ENCODE results near the gene LDAH. TPM values are rescaled to one million over a fixed set of nuclear protein-coding genes. Genes with fewer than 3 reads are reported as not detected.

LDAH gene
- total and polyA plus RNA-seq, 2 experiments from 2014 or later: 12.1 to 37.5 TPM

DNA sequence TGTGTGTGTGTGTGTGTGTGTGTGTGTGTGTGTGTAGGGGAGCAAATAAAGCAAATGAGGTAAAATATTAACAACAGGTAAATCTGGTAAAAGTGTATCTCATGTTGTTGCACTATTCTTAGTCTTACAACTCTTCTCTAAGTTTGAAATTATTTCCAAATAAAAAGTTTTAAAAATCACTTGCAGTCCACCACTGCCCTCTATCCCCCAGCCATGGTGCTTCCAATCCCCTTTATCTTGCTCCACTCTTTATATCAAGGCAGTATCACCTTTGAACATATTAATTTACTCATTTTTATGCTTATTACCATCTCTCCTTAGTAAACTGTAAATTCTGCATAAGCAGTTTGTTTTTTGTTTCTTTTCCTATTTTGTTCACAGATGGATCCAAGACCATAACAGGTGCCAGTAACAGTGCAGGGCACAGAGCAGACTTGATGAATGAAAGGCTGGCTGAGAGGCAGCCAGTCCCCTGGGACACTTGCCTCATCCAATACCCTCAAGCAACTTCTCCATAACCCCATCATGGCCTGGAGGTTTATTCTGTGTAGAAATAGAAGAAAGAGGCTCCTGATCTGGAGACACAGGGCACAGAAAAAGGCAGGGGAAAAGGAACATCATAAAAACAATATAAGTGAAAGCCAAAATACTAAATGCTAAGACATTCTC lies 67.6 kb downstream of the LDAH start:
- Mint-ChIP-seq H3K9me3 (no peaks in the 10 kb centered on the region; the same call in 1 of the 3 replicates), H3K36me3 (ENCODE audit: low read depth) (peaks cover 17% of the 10 kb centered on the region), H3K27ac (no peak overlapping the region), H3K27me3 (ENCODE audit: insufficient read depth, low read depth, poor library complexity) (peaks cover 2% of the 10 kb centered on the region), H3K4me1 (no peaks in the 10 kb centered on the region), H3K4me3 (no peak overlapping the region)
- Histone ChIP-seq H2AFZ (no peak overlapping the region), H3K27ac (ENCODE audit: low read depth) (no peak overlapping the region), H3K9me2 (ENCODE audit: insufficient read depth) (0 out of 2 replicates have a peak, but pooled peaks cover 3% of the 10 kb centered on the region), H3K27me3 (ENCODE audit: insufficient read depth) (no peaks in the 10 kb centered on the region), H3K79me2 (replicated peaks; ENCODE audit: insufficient read depth) (no peaks in the 10 kb centered on the region), H3K36me3 (ENCODE audit: insufficient read depth) (no peaks in the 10 kb centered on the region), H3K4me3 (no peak overlapping the region), H4K20me1 (replicated peaks; ENCODE audit: insufficient read depth) (0 out of 2 replicates have a peak, but pooled peaks cover 5% of the 10 kb centered on the region), H3K4me2 (no peak overlapping the region), H3K4me1 (ENCODE audit: insufficient read depth) (no peaks in the 10 kb centered on the region), H3F3A (replicated peaks; ENCODE audit: low read depth) (no peaks in the 10 kb centered on the region)
- no peak for DNase-seq (ENCODE audit: low spot score)
- no peak for TF ChIP-seq EZH2 (IDR thresholded peaks at IDR 0.05; ENCODE audit: low read depth, unreplicated experiment)
- TF ChIP-seq, protein P1, sequence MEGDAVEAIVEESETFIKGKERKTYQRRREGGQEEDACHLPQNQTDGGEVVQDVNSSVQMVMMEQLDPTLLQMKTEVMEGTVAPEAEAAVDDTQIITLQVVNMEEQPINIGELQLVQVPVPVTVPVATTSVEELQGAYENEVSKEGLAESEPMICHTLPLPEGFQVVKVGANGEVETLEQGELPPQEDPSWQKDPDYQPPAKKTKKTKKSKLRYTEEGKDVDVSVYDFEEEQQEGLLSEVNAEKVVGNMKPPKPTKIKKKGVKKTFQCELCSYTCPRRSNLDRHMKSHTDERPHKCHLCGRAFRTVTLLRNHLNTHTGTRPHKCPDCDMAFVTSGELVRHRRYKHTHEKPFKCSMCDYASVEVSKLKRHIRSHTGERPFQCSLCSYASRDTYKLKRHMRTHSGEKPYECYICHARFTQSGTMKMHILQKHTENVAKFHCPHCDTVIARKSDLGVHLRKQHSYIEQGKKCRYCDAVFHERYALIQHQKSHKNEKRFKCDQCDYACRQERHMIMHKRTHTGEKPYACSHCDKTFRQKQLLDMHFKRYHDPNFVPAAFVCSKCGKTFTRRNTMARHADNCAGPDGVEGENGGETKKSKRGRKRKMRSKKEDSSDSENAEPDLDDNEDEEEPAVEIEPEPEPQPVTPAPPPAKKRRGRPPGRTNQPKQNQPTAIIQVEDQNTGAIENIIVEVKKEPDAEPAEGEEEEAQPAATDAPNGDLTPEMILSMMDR (conservative IDR thresholded peaks at IDR 0.05; ENCODE audit: low read depth in 2 of 2): peak; percentile 20 to 29; a peak in 2 of 4 replicates
- no peak for ATAC-seq

DNA sequence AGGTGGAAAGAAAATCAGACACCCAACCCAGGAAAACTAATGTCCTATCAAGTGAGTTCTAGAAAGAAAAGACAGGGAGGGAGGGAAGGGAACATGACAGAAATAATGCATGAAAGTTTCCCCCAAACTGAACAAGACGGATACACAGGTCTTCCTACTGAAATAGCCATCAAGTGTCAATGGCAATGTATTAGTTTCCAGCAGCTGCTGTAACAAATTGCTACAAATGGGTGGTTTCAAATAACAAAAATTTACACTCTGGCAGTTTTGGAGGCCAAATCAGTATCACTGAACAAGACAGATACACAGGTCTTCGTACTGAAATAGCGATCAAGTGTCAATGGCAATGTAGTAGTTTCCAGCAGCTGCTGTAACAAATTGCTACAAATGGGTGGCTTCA lies 70.6 kb downstream of the LDAH start:
- H3K4me1 Mint-ChIP-seq: no peaks in the 10 kb centered on the region
- no peaks in the 10 kb centered on the region for H3F3A ChIP-seq (replicated peaks; ENCODE audit: low read depth)
- no peaks in the 10 kb centered on the region for H4K20me1 ChIP-seq (replicated peaks; ENCODE audit: insufficient read depth)
- no peak overlapping the region for H3K4me2 ChIP-seq
- no peak overlapping the region for H3K27ac Mint-ChIP-seq
- no peaks in the 10 kb centered on the region; the same call in 2 of the 3 replicates for H3K9me3 Mint-ChIP-seq
- H3K36me3 Mint-ChIP-seq (ENCODE audit: low read depth): peaks cover 8% of the 10 kb centered on the region; the same call in 2 of the 3 replicates
- H3K4me3 Mint-ChIP-seq: no peak overlapping the region
- no peak overlapping the region for H2AFZ ChIP-seq
- H3K79me2 ChIP-seq (replicated peaks; ENCODE audit: insufficient read depth): no peaks in the 10 kb centered on the region
- no peaks in the 10 kb centered on the region for H3K36me3 ChIP-seq (ENCODE audit: insufficient read depth)
- no peak overlapping the region for H3K27ac ChIP-seq (ENCODE audit: low read depth)
- H3K27me3 Mint-ChIP-seq (ENCODE audit: insufficient read depth, low read depth, poor library complexity): peaks cover 2% of the 10 kb centered on the region
- H3K27me3 ChIP-seq (ENCODE audit: insufficient read depth): no peaks in the 10 kb centered on the region
- no peak overlapping the region for H3K4me3 ChIP-seq
- ATAC-seq: no peak
- H3K4me1 ChIP-seq (ENCODE audit: insufficient read depth): no peaks in the 10 kb centered on the region
- 0 out of 2 replicates have a peak, but pooled peaks cover 3% of the 10 kb centered on the region for H3K9me2 ChIP-seq (ENCODE audit: insufficient read depth)
- no peak for DNase-seq (ENCODE audit: low spot score)
- TF ChIP-seq, protein P2, sequence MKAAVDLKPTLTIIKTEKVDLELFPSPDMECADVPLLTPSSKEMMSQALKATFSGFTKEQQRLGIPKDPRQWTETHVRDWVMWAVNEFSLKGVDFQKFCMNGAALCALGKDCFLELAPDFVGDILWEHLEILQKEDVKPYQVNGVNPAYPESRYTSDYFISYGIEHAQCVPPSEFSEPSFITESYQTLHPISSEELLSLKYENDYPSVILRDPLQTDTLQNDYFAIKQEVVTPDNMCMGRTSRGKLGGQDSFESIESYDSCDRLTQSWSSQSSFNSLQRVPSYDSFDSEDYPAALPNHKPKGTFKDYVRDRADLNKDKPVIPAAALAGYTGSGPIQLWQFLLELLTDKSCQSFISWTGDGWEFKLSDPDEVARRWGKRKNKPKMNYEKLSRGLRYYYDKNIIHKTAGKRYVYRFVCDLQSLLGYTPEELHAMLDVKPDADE (IDR thresholded peaks at IDR 0.05): no peak
- TF ChIP-seq ZNF114 (CRISPR knock-in tag; IDR thresholded peaks at IDR 0.05) (no peak), EZH2phosphoT487 (IDR thresholded peaks at IDR 0.05; ENCODE audit: unreplicated experiment) (no peak)
- TF ChIP-seq, protein P1 (conservative IDR thresholded peaks at IDR 0.05; ENCODE audit: low read depth in 2 of 2): no peak
- TF ChIP-seq, protein P3, sequence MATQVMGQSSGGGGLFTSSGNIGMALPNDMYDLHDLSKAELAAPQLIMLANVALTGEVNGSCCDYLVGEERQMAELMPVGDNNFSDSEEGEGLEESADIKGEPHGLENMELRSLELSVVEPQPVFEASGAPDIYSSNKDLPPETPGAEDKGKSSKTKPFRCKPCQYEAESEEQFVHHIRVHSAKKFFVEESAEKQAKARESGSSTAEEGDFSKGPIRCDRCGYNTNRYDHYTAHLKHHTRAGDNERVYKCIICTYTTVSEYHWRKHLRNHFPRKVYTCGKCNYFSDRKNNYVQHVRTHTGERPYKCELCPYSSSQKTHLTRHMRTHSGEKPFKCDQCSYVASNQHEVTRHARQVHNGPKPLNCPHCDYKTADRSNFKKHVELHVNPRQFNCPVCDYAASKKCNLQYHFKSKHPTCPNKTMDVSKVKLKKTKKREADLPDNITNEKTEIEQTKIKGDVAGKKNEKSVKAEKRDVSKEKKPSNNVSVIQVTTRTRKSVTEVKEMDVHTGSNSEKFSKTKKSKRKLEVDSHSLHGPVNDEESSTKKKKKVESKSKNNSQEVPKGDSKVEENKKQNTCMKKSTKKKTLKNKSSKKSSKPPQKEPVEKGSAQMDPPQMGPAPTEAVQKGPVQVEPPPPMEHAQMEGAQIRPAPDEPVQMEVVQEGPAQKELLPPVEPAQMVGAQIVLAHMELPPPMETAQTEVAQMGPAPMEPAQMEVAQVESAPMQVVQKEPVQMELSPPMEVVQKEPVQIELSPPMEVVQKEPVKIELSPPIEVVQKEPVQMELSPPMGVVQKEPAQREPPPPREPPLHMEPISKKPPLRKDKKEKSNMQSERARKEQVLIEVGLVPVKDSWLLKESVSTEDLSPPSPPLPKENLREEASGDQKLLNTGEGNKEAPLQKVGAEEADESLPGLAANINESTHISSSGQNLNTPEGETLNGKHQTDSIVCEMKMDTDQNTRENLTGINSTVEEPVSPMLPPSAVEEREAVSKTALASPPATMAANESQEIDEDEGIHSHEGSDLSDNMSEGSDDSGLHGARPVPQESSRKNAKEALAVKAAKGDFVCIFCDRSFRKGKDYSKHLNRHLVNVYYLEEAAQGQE (IDR thresholded peaks at IDR 0.05; ENCODE audit: unreplicated experiment): no peak

All from GM23338 (cell line).